Mesothelial cell of epicardium (in vitro differentiated cells): ENCODE measurements around the gene RAPGEF4. TPM values are rescaled to one million over a fixed set of nuclear protein-coding genes. Genes with fewer than 3 reads are reported as not detected.
A peak's percentile ranks its signal among the peaks of the same experiment; 100 is the strongest.
"Not testable (repeated sequence)": the region's sequence is repeated elsewhere in the genome, so short reads cannot be mapped to it uniquely, and the experiment has no call there.

ENCODE experiments used
- DNase-seq, 2 experiments: peaks; one replicate each; pipeline ENCODE4 v3.0.0; 2021; ENCODE audit warnings: low spot score in 2 of 2; ENCODE audit not compliant: unreplicated experiment in 2 of 2
- H3K27ac Mint-ChIP-seq: 2 replicates; pipeline ENCODE4 v1.8.0; 2021; ENCODE audit warnings: mixed read lengths
- H3K27me3 Mint-ChIP-seq: 2 replicates; pipeline ENCODE4 v1.8.0; 2021; ENCODE audit warnings: low read depth, mixed read lengths
- H3K36me3 Mint-ChIP-seq: 2 replicates; pipeline ENCODE4 v1.8.0; 2021; ENCODE audit warnings: mixed read lengths
- H3K4me1 Mint-ChIP-seq: 2 replicates; pipeline ENCODE4 v1.8.0; 2021; ENCODE audit warnings: mixed read lengths
- H3K4me3 Mint-ChIP-seq: 2 replicates; pipeline ENCODE4 v1.8.0; 2021; ENCODE audit warnings: mild to moderate bottlenecking, moderate library complexity, mixed read lengths
- H3K9me3 Mint-ChIP-seq: 2 replicates; pipeline ENCODE4 v1.8.0; 2021; ENCODE audit warnings: mixed read lengths
- CTCF ChIP-seq: fragments of 200-600 bp; sonication (generic); IDR thresholded peaks from one replicate; pipeline ENCODE4 v1.5.0; 2021; ENCODE audit warnings: antibody characterized with exemption; ENCODE audit not compliant: unreplicated experiment
- total RNA-seq: library from RNA; stranded (reverse); gene quantifications from 3 replicates; pipeline ENCODE4 v1.2.1, GENCODE V29; 2021

The RAPGEF4 gene
- total RNA-seq, 1 donor from 2014 or later, result 24.7 TPM

GRCh38 chr2:172791953-172792352 is 56.3 kb downstream of the RAPGEF4 start:
- Mint-ChIP-seq H3K9me3 (no peaks in the 10 kb centered on the region), H3K4me1 (peaks cover 7% of the 10 kb centered on the region), H3K4me3 (no peak overlapping the region), H3K36me3 (no peaks in the 10 kb centered on the region), H3K27me3 (no peaks in the 10 kb centered on the region), H3K27ac (no peak overlapping the region)
- TF ChIP-seq CTCF, result no peak
- DNase-seq, result no peak

GRCh38 chr2:172792711-172793110 is 57.1 kb downstream of the RAPGEF4 start:
- no peak overlapping the region for H3K27ac Mint-ChIP-seq
- no peaks in the 10 kb centered on the region for H3K9me3 Mint-ChIP-seq
- H3K4me1 Mint-ChIP-seq, result peaks cover 7% of the 10 kb centered on the region
- TF ChIP-seq CTCF, result no peak
- no peak for DNase-seq
- no peak overlapping the region for H3K4me3 Mint-ChIP-seq
- H3K36me3 Mint-ChIP-seq, result no peaks in the 10 kb centered on the region
- no peaks in the 10 kb centered on the region for H3K27me3 Mint-ChIP-seq

- not testable (repeated sequence) for H3K27ac Mint-ChIP-seq
These were observed 67.7 kb downstream of the RAPGEF4 start for GRCh38 chr2:172803308-172803707.

GRCh38 chr2:172804423-172804822 is 68.8 kb downstream of the RAPGEF4 start:
- Mint-ChIP-seq H3K4me3 (no peak overlapping the region), H3K9me3 (peaks cover 25% of the 10 kb centered on the region), H3K36me3 (peaks cover 41% of the 10 kb centered on the region), H3K27me3 (no peaks in the 10 kb centered on the region), H3K4me1 (peaks cover 15% of the 10 kb centered on the region), H3K27ac (no peak overlapping the region)
- TF ChIP-seq CTCF, result no peak
- DNase-seq, result no peak

More at GRCh38 chr2:172803308-172803707, 67.7 kb downstream of the RAPGEF4 start:
- DNase-seq, H3K27me3 Mint-ChIP-seq, H3K4me3 Mint-ChIP-seq: not testable (repeated sequence)
- Mint-ChIP-seq H3K4me1 (peaks cover 15% of the 10 kb centered on the region), H3K9me3 (peaks cover 25% of the 10 kb centered on the region), H3K36me3 (peaks cover 43% of the 10 kb centered on the region)

- H3K27ac Mint-ChIP-seq, result peak overlapping the region; percentile 18
- no peak overlapping the region for H3K4me3 Mint-ChIP-seq
- H3K36me3 Mint-ChIP-seq, result peaks cover 26% of the 10 kb centered on the region
- peaks cover 22% of the 10 kb centered on the region for H3K9me3 Mint-ChIP-seq
- no peak for DNase-seq
- peak; percentile 86 for TF ChIP-seq CTCF
- peaks cover 21% of the 10 kb centered on the region for H3K4me1 Mint-ChIP-seq
- no peaks in the 10 kb centered on the region for H3K27me3 Mint-ChIP-seq
These were observed 70.8 kb downstream of the RAPGEF4 start for GRCh38 chr2:172806493-172806892.

- peaks cover 24% of the 10 kb centered on the region for H3K36me3 Mint-ChIP-seq
- no peak overlapping the region for H3K4me3 Mint-ChIP-seq
- H3K4me1 Mint-ChIP-seq, result peaks cover 21% of the 10 kb centered on the region
- DNase-seq, result no peak
- H3K9me3 Mint-ChIP-seq, result peaks cover 19% of the 10 kb centered on the region
- H3K27ac Mint-ChIP-seq, result peak overlapping the region; percentile 23
- TF ChIP-seq CTCF, result no peak
- H3K27me3 Mint-ChIP-seq, result no peaks in the 10 kb centered on the region
These were observed 71.4 kb downstream of the RAPGEF4 start for GRCh38 chr2:172806996-172807395.
